HepG2 (cell line): ENCODE data around the gene CLIC4. TPM values are rescaled to one million over a fixed set of nuclear protein-coding genes. Genes with fewer than 3 reads are reported as not detected.

ENCODE experiments used
- ARNTL ChIP-seq: sonication (generic); formaldehyde crosslinking; IDR thresholded peaks from 2 replicates; pipeline ENCODE4 v1.4.0; 2020; ENCODE audit warnings: mild to moderate bottlenecking, missing genetic modification reagents
- EED ChIP-seq: sonication (generic); formaldehyde crosslinking; IDR thresholded peaks from 2 replicates; pipeline ENCODE4 v1.5.0; 2020; ENCODE audit warnings: mild to moderate bottlenecking, missing genetic modification reagents
- ESRRA ChIP-seq: sonication (generic); formaldehyde crosslinking; IDR thresholded peaks from 2 replicates; pipeline ENCODE4 v1.5.1; 2020; ENCODE audit warnings: mild to moderate bottlenecking, low read depth, missing genetic modification reagents
- FOXP1 ChIP-seq, 2 experiments: fragments of 450-650 bp in 1 of 2; IDR thresholded peaks; 2 replicates each; pipeline ENCODE4 v1.6.1; 2017 to 2018; ENCODE audit warnings: antibody characterized with exemption in 1 of 2
- HMG20A ChIP-seq: IDR thresholded peaks from 2 replicates; pipeline ENCODE4 v1.6.1; 2016; ENCODE audit warnings: borderline replicate concordance
- HMG20B ChIP-seq: conservative IDR thresholded peaks from 2 replicates; pipeline ENCODE4 v1.6.1; 2016; ENCODE audit warnings: missing genetic modification reagents, missing compliant biosample characterization
- HOXA9 ChIP-seq: sonication (generic); formaldehyde crosslinking; IDR thresholded peaks from 2 replicates; pipeline ENCODE4 v1.8.1; 2022; ENCODE audit warnings: missing genetic modification reagents, mild to moderate bottlenecking, moderate library complexity, borderline replicate concordance
- ISL2 ChIP-seq: sonication (generic); formaldehyde crosslinking; IDR thresholded peaks from 2 replicates; pipeline ENCODE4 v1.5.0; 2020; ENCODE audit warnings: missing genetic modification reagents
- KDM1A ChIP-seq: IDR thresholded peaks from 2 replicates; pipeline ENCODE4 v1.6.1; 2016; ENCODE audit warnings: missing compliant biosample characterization
- MATR3 ChIP-seq: sonication (generic); formaldehyde crosslinking; IDR thresholded peaks from 2 replicates; pipeline ENCODE4 v1.4.0; 2020; ENCODE audit warnings: missing genetic modification reagents
- SMARCC2 ChIP-seq: fragments of 450-650 bp; IDR thresholded peaks from 2 replicates; pipeline ENCODE4 v1.6.1; 2017; ENCODE audit warnings: antibody characterized with exemption, mild to moderate bottlenecking
- SP4 ChIP-seq: sonication (generic); formaldehyde crosslinking; IDR thresholded peaks from 2 replicates; pipeline ENCODE4 v1.8.1; 2023; ENCODE audit warnings: mild to moderate bottlenecking, missing genetic modification reagents
- SRSF1 ChIP-seq: fragments of 200-400 bp; formaldehyde crosslinking; optimal IDR thresholded peaks from 2 replicates; pipeline ENCODE3; 2017; ENCODE audit warnings: mild to moderate bottlenecking, low read depth, low read length, moderate library complexity
- STAG1 ChIP-seq: sonication (generic); formaldehyde crosslinking; IDR thresholded peaks from 2 replicates; pipeline ENCODE4 v1.4.0; 2020; ENCODE audit warnings: missing genetic modification reagents
- THAP11 ChIP-seq: IDR thresholded peaks from 2 replicates; pipeline ENCODE4 v1.6.1; 2016; ENCODE audit warnings: missing biosample characterization, missing genetic modification reagents
- ZBTB1 ChIP-seq: sonication (generic); formaldehyde crosslinking; IDR thresholded peaks from 2 replicates; pipeline ENCODE4 v1.4.0; 2020; ENCODE audit warnings: missing genetic modification reagents, borderline replicate concordance
- ZBTB21 ChIP-seq: sonication (generic); formaldehyde crosslinking; IDR thresholded peaks from 2 replicates; pipeline ENCODE4 v1.4.0; 2020; ENCODE audit warnings: missing genetic modification reagents
- ZBTB7B ChIP-seq: sonication (generic); formaldehyde crosslinking; IDR thresholded peaks from 2 replicates; pipeline ENCODE4 v1.4.0; 2020; ENCODE audit warnings: missing genetic modification reagents
- ZNF33A ChIP-seq: sonication (generic); formaldehyde crosslinking; IDR thresholded peaks from 2 replicates; pipeline ENCODE4 v1.5.1; 2020; ENCODE audit warnings: missing genetic modification reagents, mild to moderate bottlenecking, moderate library complexity, borderline replicate concordance
- ZNF34 ChIP-seq: sonication (generic); formaldehyde crosslinking; IDR thresholded peaks from 2 replicates; pipeline ENCODE4 v1.4.0; 2020; ENCODE audit warnings: mild to moderate bottlenecking, missing genetic modification reagents, borderline replicate concordance
- ZNF468 ChIP-seq: sonication (generic); formaldehyde crosslinking; IDR thresholded peaks from 2 replicates; pipeline ENCODE4 v1.8.0; 2022; ENCODE audit warnings: mild to moderate bottlenecking, moderate library complexity, missing genetic modification reagents
- polyA plus RNA-seq, 8 experiments: library from polyadenylated mRNA; depleted of rRNA in 3 of 8; stranded (reverse) in 7 of 8; unstranded in 1 of 8; fragments of >200 nt; fragmentation: Illumina TruSeq in 4 of 8; extraction: Trizol in 4 of 8; gene quantifications; 2 replicates each; pipeline versions ENCODE4 v1.2.1 to v1.2.3, GENCODE V29; 2011 to 2016; ENCODE audit warnings: low read depth in 4 of 8, missing spikeins in 1 of 8, mixed read lengths in 1 of 8; ENCODE audit not compliant: insufficient read depth in 1 of 8
- total RNA-seq, 5 experiments: library from RNA; depleted of rRNA; stranded (reverse); fragments of >200 nt; fragmentation: Illumina TruSeq; extraction: Trizol; gene quantifications; 2 replicates each; pipeline ENCODE4 v1.2.3, GENCODE V29; 2016; ENCODE audit warnings: low read depth in 1 of 5
- TF ChIP-seq, protein P1 (sequence below): sonication (generic); formaldehyde crosslinking; IDR thresholded peaks from 2 replicates; pipeline ENCODE4 v1.8.1; 2023; ENCODE audit warnings: mild to moderate bottlenecking, missing genetic modification reagents
- TF ChIP-seq, protein P2 (sequence below): sonication (generic); formaldehyde crosslinking; IDR thresholded peaks from 2 replicates; pipeline ENCODE4 v1.8.0; 2022; ENCODE audit warnings: mild to moderate bottlenecking, missing genetic modification reagents, moderate library complexity
- TF ChIP-seq, protein P3 (sequence below), 2 experiments: IDR thresholded peaks; 2 replicates each; pipeline ENCODE4 v1.6.1; 2011 to 2012; ENCODE audit warnings: low read length in 2 of 2, borderline replicate concordance in 1 of 2, low read depth in 1 of 2, mild to moderate bottlenecking in 1 of 2, moderate library complexity in 1 of 2

The CLIC4 gene
- total and polyA plus RNA-seq, 2 of the 13 experiments (the other 11 are each of a cell fraction or from before 2014, with no cell fraction given) = 23.3 to 77.4 TPM

DNA sequence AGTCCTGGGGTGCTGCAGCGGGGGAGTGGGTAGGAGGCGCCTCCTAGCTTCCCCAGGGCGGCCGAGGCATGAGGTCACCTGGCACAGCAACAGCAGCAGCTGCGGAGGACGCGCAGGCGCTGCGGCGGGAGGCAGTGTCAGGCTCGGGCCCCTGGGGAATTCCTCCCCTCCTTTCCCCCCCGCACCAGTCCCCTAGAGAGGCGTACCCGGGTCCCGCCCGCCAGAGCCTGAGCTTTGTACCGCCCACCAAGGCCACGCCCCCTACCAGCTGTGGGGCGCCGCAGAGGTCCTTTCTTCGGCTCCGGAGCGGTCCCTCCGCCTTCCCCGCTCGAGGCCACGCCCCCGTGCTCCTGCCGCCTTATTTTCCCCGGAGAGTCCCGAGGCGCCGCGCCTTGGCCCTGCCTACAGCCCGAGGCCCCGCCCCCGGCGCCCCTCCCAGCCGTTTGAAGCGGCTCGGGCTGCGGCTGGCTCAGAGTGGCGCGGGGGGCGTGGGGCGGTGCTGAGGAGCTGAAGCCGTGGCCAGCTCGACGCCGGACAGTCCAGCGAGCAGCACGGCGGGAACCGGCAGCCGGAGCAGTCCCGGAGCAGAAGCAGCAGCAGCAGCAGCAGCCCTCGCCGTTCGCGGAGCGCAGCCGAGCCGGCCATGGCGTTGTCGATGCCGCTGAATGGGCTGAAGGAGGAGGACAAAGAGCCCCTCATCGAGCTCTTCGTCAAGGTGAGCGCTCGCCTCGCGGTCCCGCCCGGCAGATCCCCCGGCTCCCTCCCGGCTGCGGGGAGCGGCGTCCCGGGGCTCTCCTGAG, at the start of gene CLIC4 (continued):
- TF ChIP-seq ESRRA (CRISPR knock-in tag) (no peak), ZNF34 (CRISPR knock-in tag) (no peak), HOXA9 (CRISPR knock-in tag) (no peak; the same call in 1 of the 2 replicates), ZBTB7B (0 out of 2 replicates have a peak, but pooled peaks have one; percentile 44), STAG1 (CRISPR knock-in tag) (peak; percentile 59), THAP11 (CRISPR knock-in tag) (peak; percentile 48), ZBTB21 (peak; percentile 33; the same call in 1 of the 2 replicates), ISL2 (CRISPR knock-in tag) (peak; percentile 61), KDM1A (CRISPR knock-in tag) (no peak), FOXP1 (IDR thresholded peaks at IDR 0.05) (no peak), FOXP1 (CRISPR knock-in tag; IDR thresholded peaks at IDR 0.05) (no peak; the same call in 1 of the 2 replicates), ZBTB1 (no peak), SMARCC2 (no peak), SP4 (peak; percentile 99), HMG20A (0 out of 2 replicates have a peak, but pooled peaks have one; percentile 14), ZNF33A (CRISPR knock-in tag) (no peak), ARNTL (peak; percentile 64; the same call in 1 of the 2 replicates), HMG20B (CRISPR knock-in tag) (peak; percentile 18; the same call in 1 of the 2 replicates), MATR3 (no peak), EED (peak; percentile 89), SRSF1 (peak; percentile 77), ZNF468 (CRISPR knock-in tag) (no peak)
- TF ChIP-seq, protein P1, sequence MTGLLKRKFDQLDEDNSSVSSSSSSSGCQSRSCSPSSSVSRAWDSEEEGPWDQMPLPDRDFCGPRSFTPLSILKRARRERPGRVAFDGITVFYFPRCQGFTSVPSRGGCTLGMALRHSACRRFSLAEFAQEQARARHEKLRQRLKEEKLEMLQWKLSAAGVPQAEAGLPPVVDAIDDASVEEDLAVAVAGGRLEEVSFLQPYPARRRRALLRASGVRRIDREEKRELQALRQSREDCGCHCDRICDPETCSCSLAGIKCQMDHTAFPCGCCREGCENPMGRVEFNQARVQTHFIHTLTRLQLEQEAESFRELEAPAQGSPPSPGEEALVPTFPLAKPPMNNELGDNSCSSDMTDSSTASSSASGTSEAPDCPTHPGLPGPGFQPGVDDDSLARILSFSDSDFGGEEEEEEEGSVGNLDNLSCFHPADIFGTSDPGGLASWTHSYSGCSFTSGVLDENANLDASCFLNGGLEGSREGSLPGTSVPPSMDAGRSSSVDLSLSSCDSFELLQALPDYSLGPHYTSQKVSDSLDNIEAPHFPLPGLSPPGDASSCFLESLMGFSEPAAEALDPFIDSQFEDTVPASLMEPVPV (CRISPR knock-in tag) = no peak
- TF ChIP-seq, protein P2, sequence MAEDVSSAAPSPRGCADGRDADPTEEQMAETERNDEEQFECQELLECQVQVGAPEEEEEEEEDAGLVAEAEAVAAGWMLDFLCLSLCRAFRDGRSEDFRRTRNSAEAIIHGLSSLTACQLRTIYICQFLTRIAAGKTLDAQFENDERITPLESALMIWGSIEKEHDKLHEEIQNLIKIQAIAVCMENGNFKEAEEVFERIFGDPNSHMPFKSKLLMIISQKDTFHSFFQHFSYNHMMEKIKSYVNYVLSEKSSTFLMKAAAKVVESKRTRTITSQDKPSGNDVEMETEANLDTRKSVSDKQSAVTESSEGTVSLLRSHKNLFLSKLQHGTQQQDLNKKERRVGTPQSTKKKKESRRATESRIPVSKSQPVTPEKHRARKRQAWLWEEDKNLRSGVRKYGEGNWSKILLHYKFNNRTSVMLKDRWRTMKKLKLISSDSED = no peak
- TF ChIP-seq, protein P3, sequence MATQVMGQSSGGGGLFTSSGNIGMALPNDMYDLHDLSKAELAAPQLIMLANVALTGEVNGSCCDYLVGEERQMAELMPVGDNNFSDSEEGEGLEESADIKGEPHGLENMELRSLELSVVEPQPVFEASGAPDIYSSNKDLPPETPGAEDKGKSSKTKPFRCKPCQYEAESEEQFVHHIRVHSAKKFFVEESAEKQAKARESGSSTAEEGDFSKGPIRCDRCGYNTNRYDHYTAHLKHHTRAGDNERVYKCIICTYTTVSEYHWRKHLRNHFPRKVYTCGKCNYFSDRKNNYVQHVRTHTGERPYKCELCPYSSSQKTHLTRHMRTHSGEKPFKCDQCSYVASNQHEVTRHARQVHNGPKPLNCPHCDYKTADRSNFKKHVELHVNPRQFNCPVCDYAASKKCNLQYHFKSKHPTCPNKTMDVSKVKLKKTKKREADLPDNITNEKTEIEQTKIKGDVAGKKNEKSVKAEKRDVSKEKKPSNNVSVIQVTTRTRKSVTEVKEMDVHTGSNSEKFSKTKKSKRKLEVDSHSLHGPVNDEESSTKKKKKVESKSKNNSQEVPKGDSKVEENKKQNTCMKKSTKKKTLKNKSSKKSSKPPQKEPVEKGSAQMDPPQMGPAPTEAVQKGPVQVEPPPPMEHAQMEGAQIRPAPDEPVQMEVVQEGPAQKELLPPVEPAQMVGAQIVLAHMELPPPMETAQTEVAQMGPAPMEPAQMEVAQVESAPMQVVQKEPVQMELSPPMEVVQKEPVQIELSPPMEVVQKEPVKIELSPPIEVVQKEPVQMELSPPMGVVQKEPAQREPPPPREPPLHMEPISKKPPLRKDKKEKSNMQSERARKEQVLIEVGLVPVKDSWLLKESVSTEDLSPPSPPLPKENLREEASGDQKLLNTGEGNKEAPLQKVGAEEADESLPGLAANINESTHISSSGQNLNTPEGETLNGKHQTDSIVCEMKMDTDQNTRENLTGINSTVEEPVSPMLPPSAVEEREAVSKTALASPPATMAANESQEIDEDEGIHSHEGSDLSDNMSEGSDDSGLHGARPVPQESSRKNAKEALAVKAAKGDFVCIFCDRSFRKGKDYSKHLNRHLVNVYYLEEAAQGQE (IDR thresholded peaks at IDR 0.05; ENCODE audit: borderline replicate concordance in 1 of 2, low read depth in 1 of 2, low read length in 2 of 2) = peak in 1 of 2 experiments; percentile 39; a peak in 1 of 4 replicates
